Erythroblast (primary cell): ENCODE results near the gene WDFY3.

ENCODE experiments used
- GATA1 ChIP-seq: IDR thresholded peaks from 2 replicates; pipeline ENCODE4 v1.6.1; 2011; ENCODE audit warnings: low read depth, mild to moderate bottlenecking, control low read depth, low read length, moderate library complexity
- POLR2A ChIP-seq: IDR thresholded peaks from 2 replicates; pipeline ENCODE4 v1.6.1; 2011; ENCODE audit warnings: mild to moderate bottlenecking, low read length

DNA sequence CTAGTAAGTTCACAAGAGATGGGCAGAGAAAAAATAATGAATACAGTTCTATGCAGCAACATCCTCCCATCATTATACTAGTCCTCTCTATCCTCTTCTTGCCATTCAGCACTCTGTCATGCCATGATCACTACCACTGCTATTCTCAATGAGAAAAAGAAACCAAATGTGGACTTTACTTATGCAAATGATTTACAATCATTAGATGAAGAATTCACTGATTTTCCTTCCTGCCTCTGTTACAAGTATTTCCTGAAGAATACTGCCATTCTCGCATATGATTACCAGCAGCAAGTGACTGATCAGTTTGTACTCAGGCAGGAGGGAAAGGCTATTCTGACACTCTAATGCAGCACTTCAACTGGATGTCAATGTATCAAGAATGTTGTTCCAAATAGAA lies 50.3 kb downstream of the WDFY3 start:
- TF ChIP-seq POLR2A (no peak), GATA1 (no peak)
